NCI-H2081 (cell line): Measurements from ENCODE around the gene GDA.

ENCODE experiments used
- DNase-seq, 2 experiments: peaks; one replicate each; lab custom pipeline; 2025; lab: John Stamatoyannopoulos, UW

The GDA gene

DNA sequence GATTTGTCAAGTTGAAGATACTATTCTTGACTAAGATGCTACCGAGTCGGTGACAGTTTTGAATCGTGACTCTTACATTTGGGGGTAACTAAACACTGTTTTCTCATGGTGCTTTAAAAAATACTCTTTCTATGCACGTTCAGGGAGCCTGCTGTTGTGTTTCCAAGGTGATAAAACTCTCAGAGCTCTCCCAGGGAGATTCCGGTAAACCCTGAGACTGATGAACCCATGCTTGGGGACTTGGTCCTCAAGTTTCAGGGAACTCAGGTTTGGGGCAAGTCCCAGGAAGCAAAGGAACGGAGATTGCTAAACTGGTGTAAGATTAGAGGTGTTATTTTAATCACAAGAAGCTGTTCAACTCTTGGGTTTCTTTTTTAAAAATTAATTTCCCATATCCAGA is 1.4 kb downstream of the GDA start:
- no peak for DNase-seq

DNA sequence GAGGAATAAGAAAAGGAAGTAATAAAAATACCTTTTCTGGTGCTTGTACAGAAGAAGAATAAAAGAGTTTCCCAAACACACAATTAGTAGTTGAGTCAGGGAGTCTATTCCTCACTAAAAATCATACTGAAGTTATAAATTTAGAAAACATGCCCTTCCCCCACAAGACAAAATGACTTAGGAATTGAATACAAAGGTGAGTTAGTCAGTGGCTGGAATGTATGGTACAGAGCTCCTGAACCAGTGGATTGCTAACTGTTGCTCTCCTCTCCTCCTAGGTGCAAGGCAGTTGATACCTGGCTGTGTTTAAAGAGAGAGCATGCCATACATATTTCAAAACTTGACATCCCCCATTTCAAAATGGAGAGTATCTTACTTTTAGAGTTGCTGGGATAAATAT is 1.9 kb downstream of the GDA start:
- DNase-seq = no peak

DNA sequence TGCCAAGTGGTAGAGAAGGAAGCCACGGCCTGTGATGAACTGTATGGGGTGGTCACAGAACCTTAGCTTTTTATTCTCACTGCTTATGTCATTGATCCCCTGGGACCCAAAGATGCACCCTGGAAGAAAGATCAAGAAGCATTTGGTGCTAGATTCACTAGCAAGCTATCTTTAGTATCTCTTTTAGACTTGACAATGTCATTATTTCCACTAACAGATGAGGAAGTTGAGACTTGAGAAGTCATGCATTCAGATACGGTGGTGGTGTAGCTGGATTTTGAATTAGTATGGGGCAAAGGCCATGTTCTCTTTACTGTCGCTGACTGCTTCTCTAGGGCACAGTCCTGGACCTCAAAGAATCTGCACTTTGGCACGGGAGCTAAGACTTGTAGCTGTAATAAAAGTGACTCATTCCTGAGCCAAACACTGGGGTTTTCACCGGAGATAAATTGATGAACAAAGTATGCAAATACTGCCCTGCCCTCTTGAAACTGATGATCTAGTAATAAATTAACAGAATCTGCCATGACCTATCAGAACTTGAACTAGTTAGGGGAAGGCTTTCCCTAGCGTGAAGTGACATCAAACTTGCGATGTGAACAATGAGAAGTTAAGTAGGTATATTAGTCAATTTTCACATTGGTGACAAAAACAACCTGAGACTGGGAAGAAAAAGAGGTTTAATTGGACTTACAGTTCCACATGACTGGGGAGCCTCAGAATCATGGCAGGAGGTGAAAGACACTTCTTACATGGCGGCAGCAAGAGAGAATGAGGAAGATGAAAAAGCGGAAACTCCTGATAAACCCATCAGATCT is 5.4 kb downstream of the GDA start:
- DNase-seq = no peak

DNA sequence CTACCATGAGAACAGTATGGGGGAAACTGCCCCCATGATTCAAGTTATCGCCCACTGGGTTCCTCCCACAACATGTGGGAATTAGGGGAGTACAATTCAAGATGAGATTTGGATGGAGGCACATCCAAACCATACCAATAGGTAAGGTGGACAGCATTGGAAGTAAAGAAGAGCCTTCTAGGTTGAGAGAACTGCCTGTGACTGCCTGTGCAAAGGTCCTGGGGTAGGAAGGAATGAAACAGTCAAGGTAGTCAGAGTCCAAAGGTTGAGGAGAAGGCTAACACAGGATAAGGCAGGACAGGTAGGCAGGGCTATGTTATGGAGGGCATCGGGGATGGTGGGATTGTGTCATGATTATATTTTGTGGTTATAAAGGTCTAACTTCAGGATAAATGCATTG is 6.1 kb downstream of the GDA start:
- DNase-seq = no peak

DNA sequence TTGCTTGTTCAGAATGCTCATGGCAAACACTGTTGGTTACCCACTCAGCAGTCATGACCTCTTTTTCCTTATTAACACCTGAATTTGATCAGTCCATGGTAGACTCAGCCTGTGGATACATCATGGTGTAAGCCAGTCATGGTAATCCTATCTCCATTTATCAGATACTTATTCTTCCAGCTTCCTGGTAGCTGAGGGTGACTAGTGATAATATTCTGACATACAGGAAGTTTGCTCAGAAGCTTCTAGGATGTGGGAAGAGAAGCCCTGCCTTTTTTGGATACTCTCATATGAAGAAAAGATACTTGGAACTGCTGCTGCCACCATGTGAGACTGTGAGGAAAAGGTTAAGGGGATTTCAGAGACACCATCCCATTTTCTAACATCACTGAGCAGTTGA is 7.3 kb downstream of the GDA start:
- DNase-seq = no peak

DNA sequence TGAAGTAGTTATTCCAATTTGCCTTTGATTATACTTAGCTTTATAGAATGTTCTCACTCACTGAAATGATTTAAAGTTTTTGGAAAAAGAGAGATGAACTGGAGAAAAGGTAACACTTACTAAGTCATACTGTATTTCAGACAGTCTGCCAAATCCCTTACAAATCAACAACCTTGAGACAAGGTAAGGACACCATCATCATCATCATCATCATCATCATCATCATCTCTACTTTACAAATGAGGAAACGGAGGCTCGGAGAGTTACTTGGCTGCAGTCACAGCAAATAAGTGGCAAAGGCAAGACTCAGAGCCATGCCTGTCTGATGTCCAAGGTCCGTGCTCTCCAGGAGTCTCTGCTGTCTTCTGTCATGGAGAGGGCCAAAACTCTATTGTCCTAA is 9.4 kb downstream of the GDA start:
- DNase-seq = no peak

DNA sequence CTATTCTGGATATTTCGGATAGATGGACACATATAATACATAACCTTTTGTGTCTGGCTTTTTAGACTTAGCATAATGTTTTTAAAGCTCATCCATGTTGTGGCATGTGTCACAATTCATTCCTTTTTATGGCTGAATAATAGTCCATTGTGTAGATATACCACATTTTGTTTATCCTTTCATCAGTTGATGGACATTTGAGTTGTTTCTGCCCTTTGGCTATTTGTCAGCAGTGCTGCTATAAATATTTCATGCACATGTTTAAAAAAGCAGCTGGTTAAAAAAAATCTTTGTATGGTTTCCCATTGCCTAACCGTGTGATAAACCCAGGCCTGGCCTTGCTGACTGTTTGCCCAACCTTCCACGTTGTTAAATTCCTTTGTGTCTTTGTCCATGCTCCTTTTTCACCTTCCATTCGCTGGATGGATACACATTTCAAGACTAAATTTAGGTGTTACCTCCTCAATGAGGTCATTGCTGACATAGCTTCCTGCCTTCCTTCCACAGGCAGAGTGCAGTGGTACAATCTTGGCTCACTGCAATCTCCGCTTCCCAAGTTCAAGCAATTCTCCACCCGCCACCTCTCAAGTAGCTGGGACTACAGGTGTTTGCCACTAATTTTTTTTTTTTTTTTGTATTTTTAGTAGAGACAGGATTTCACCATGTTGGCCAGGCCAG is 11.3 kb downstream of the GDA start:
- DNase-seq = no peak

DNA sequence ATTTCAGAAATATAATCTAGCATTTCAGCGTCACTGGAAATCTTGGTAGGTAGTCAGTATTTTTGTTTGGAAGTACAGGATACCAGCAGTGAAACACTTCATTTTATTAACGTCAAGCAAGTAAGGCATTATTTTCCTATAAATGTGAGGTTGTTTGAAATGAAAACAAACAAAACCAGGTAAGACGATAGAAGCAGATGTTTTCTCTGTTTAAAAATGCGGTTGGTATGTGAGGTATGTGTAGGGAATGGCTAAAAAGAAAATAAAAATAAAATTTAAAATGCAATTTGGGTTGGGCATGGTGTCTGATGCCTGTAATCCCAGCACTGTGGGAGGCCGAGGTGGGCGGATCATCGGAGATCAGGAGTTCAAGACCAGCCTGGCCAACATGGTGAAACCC is 16.1 kb downstream of the GDA start:
- DNase-seq = no peak

DNA sequence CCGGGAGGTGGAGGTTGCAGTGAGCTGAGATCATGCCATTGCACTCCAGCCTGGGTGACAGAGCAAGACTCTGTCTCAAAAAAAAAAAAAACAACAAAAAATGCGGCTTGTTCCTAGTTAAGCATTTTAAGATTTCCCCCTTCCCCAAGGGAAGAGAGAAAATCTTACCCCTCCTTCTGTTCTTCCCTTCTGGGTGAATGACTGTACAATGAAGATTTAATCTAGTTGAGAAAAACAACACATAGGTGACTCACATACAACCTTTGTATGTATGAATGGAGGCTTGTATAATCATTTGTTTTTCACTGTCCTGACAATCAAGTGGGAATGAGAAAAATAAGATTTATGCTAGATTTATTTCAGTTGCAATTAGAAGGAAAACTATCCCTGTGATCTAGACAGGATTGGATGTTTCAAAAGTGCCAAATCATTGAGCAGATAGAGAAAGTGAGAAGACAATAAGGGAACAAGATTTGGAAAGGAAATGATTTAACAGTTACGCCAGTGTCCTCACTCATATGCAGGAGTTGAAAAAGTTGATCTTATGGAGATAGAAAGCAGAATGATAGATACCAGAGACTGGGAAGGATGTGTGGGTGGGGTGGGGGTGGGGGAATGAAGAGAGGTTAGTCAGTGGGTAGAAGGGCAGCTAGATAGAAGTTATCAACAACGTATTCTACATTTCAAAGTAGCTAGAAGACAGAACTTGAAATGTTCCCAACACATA is 16.7 kb downstream of the GDA start:
- no peak for DNase-seq

DNA sequence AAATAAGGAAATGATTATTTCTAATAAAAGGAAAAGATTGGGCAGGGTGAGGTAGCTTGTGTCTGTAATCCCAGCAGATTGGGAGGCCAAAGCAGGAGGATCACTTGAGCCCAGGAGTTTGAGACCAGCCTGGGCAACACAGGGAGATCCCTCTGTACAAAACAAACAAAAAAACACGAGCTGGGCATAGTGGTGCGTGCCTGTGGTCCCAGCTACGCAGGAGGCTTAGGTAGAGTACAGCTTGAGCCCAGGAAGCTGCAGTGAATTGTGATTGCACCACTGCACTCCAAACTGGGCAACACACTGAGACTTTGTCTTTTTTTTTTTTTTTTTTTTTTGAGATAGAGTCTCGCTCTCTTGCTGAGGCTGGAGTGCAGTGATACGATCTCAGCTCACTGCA is 18.8 kb downstream of the GDA start:
- no peak for DNase-seq

DNA sequence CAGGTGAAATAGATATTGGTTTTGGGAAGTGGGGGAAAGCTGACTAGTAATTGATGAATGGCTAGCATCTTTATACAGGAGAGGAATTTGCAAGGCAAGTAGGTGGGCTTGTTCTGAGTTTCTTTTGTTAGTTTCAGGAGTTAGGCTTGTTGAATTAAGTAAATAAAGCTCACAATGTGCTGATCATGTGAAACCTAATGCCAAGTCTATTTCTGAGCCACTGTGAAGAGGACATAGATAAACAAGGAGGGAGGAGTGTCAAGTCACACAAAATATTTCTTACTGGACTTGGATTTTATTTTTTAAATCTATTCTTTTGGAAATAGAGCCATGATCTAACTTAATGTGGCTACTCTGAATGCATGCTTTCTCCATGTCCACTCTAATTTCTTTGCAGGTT is 19.9 kb downstream of the GDA start:
- no peak for DNase-seq

DNA sequence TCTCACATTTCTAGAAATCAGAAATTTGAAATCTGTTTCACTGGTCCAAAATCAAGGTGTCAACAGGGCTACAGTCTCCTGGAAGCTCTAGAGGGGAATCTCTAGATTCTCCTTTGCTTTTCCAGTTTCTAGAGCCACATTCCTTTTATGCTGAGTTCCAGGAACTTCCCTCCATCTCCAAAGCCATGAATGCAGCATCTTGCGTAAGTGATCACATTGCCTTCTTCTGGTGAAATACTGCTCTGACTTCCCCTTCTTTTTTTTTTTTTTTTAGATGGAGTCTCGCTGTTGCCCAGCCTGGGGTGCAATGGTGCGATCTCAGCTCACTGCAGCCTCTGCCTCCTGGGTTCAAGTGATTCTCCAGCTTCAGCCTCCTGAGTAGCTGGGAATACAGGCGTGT is 23.8 kb downstream of the GDA start:
- no peak for DNase-seq

DNA sequence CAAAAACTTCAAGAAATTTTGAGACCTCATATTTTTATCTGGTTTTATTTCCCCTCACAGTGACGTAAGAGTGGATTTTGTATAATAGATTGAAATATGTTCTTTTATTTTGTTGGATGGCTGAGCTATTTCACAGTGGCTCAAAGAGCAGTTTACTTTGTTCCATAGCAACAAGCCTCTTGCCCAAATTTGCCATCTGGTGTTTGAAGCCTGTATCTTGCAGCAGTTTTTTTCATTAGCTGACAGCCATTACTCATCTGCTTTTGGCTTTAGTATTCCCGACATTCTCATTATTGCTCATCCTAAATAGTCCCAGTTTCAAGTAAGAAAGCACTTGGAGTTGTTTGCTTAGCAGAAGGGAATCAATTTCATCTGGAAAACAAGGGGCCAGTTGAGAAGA is 36.3 kb downstream of the GDA start:
- no peak for DNase-seq

DNA sequence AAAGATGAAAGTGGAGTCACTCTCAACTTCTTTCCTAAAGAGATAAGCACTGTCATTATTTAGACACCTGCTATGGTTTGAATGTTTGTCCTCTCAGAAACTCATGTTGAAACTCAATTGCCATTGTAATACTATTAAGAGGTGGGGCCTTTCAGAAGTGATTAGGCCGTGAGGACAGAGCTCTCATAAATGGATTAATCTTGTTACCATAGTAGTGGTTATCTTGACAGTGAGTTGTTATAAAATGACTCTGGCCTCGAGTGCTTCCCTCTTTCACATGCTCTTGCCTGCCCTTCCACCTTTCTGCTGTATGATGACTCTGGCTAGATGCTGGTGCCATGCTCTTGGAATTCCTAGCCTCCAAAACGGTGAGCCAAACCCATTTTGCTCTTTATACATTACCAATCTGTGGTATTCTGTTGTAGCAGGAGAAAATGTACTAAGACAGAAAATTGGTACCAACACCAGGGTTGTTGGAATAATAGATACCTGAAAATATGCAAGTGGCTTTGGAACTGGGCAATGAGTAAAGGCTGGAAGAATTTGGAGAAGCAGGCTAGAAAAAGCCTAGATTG is 38.0 kb downstream of the GDA start:
- DNase-seq = no peak

DNA sequence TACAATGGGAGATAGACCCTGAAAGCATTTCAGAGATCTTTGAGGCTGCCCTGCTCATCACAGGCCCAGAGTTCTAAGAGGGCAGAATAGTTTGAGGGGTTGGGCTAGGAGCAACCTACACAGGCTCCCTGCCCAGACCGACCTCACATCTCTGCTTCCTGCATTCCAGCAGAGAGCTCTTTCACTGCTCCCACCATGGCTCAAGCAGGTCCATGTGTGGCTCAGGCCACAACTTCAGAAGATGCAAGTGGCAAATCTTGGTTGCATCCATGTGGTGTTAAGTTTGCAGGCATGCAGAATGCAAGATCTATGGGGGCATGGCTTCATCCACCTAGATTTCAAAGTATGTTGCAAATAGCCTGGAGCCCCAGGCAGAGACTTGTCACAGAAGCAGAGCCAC is 39.0 kb downstream of the GDA start:
- no peak for DNase-seq

DNA sequence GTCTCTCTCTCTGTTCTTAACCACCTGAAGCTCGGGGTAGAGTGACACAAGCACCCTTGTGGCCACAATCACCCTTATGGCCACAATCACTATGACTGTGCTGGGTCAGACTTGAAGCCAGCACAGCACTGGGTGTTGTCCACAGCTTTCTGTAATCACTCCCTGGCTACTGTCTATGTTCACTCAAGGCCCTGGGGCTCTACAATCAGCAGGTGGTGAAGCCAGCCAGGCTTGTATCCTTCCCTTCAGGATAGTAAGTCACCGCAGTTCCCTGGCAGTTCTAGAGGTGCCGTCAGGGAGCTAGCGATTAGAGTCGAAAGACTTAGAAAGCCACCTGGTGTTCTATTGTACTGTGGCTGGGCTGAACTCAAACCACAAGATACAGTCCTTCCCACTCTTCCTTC is 44.2 kb downstream of the GDA start:
- no peak for DNase-seq

DNA sequence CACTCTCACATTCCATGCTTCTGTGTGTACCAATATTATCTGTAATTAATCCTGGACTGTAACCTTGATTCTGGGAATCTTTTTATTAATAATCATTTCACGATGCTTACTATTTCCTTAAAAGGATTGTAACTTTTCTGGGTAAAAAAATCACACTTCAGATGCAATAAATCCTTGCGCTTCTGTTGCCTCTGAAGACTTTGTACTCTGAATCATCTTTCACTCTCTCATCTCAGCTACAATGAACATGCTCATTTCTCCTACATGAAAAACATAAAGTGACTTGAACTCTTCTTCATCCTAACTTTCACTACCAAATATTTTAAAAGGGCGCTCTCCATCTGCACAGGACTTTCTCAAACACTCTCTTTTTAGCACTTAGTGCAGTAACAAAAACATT is 50.0 kb downstream of the GDA start:
- DNase-seq = no peak

DNA sequence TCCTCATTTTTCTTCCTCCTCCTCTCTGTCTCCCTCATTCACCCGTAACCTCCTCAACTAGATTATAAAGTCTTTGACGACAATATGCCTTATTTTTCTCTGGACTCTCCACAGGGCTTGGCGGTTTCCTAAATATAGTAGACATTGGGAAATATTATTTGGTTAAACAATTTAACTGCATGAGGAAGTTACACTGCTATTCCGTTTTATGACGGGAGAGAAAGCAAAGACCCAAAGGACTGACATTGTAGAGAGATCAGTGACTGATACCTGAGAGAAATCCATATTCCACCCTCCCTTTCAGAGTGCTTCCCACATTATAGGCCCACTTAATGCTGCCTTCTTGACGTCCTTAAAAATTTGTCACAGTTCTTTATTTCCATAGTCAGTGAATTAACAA is 51.2 kb downstream of the GDA start:
- no peak for DNase-seq

DNA sequence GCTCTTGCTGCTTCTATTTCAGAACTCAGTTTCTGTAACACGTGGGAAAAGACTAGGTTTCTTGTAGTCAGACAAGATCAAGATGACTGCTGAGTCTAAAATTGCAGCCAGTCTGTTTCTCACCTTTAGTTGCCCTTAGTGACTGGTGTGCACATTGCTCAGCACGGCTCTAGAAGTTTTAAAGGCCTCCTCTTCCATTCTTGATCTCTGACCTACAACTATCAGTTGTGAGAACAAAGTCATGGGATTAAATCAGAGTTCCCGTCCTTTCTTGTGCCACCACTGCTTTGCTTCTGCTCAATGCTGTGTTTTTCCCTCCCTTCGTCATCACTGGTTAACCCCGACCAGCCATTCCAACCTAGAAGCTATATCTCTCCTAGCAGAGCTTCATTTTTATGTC is 52.8 kb downstream of the GDA start:
- no peak for DNase-seq

DNA sequence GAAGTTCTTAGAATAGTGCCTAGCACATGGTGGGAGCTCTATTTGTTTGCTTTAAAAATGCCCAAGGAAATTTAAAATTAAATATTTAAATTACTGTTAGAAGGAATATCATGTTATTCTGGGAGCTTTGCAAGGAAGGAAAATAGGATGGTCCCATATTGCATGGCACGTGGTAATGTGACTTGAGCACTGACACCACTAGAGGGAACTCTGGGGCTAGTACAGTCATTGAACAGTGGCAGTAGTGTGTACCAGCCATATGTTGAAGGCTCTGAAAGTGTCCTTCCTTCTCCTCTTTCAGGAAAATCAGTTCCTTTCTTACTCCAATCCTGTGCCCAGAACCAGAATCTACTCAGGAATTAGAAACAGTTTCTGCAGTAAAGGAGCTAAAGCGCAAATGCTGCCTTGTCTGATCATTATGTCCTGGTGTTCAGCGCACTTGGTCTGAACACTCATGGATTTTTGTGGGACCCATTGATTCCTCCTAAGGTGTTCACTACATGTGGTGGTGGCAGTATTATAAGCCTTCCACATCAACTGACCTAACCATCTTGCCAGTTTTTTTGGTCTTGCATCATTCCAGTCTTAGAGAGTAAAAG is 54.1 kb downstream of the GDA start:
- DNase-seq = peak; percentile 14 to 60

DNA sequence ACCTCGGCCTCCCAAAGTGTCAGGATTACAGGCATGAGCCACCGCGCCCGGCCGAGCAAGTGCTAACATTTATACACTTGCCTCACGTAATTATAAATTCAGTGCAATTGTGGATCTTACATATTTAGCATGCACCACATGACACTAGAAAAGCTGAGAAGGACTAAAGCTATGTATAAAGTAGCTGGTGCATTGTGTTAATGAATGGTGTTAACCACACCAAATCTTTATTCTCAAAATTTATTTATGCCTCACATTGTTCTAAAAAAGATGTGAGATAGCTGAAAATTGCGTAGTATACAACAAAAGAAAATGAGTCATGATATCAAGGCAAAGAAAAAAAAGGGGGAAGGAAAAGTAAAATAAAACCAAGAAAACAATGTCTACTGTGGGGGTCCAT is 54.8 kb downstream of the GDA start:
- DNase-seq = no peak

DNA sequence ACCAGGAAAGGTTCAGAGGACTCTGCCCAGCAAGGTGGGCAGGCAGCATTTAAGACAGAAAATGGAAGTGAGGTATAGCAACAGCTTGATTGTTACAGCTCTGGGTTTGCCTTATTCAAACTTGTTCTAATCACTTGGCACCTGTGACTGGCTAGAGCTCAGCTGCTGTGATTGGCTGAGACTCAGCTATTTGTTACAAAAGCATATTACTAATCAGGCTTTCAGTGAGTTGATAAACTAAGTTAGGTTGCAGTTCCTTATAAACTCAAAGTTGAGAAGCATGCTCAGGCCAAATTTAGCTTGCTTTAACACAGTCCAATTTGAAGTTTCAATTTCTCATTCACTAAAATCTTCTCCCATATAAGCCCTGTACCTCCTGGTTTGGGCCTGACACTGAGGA is 56.3 kb downstream of the GDA start:
- DNase-seq = no peak

DNA sequence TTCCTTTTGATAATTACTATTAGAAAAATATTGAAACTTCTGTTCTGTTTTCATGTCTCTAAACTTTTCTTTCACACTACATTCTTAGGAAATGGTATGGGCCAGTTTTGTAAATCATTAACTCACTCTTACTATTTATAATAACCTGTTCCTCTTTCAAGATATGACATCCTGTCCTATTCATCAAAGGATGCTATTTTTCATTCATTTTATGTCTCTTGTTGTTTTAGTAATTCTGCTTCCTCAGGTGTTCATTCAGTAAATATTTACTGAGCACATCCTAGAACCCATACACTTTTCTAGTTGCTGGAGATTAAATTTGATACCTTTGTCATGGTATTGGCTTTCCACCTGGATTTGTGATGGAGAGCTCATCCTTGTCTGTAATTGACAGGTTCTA is 58.0 kb downstream of the GDA start:
- DNase-seq = no peak
